ENCODE results near the gene RAD18.

The RAD18 gene

GRCh38 chr3:8975081-8976020, 12.1 kb upstream of the RAD18 start:
- no peak overlapping the region for H3K27ac ChIP-seq (ENCODE audit: low read length)
- no peaks in the 10 kb centered on the region for H3K36me3 ChIP-seq (ENCODE audit: control insufficient read depth, low read depth, low read length)
- H3K4me1 ChIP-seq (ENCODE audit: control insufficient read depth, low read depth, low read length), result peaks cover 6% of the 10 kb centered on the region
- no peaks in the 10 kb centered on the region for H3K9me3 ChIP-seq (ENCODE audit: control insufficient read depth, low read depth, low read length)
- H3K4me3 ChIP-seq (ENCODE audit: low read length), result no peak overlapping the region
- H3K27me3 ChIP-seq (ENCODE audit: control insufficient read depth, insufficient read depth, low read length), result peaks cover 6% of the 10 kb centered on the region
- no peak overlapping the region for H3K9ac ChIP-seq (ENCODE audit: low read length)

GRCh38 chr3:8974458-8974857, 11.2 kb upstream of the RAD18 start:
- Histone ChIP-seq H3K27ac (ENCODE audit: low read length) (no peak overlapping the region), H3K27me3 (ENCODE audit: control insufficient read depth, insufficient read depth, low read length) (peaks cover 6% of the 10 kb centered on the region), H3K4me3 (ENCODE audit: low read length) (no peak overlapping the region), H3K9me3 (ENCODE audit: control insufficient read depth, low read depth, low read length) (no peaks in the 10 kb centered on the region), H3K36me3 (ENCODE audit: control insufficient read depth, low read depth, low read length) (no peaks in the 10 kb centered on the region), H3K9ac (ENCODE audit: low read length) (no peak overlapping the region), H3K4me1 (ENCODE audit: control insufficient read depth, low read depth, low read length) (peaks cover 6% of the 10 kb centered on the region)

- Histone ChIP-seq H3K9ac (ENCODE audit: low read length) (no peak overlapping the region), H3K9me3 (ENCODE audit: control insufficient read depth, low read depth, low read length) (no peaks in the 10 kb centered on the region), H3K4me3 (ENCODE audit: low read length) (no peak overlapping the region), H3K36me3 (ENCODE audit: control insufficient read depth, low read depth, low read length) (no peaks in the 10 kb centered on the region), H3K27ac (ENCODE audit: low read length) (no peak overlapping the region), H3K27me3 (ENCODE audit: control insufficient read depth, insufficient read depth, low read length) (peaks cover 15% of the 10 kb centered on the region), H3K4me1 (ENCODE audit: control insufficient read depth, low read depth, low read length) (peaks cover 6% of the 10 kb centered on the region)
Measured at GRCh38 chr3:8972639-8973038, 9.4 kb upstream of the RAD18 start.

GRCh38 chr3:8970971-8971589, 7.8 kb upstream of the RAD18 start:
- Histone ChIP-seq H3K4me3 (ENCODE audit: low read length) (no peak overlapping the region), H3K9me3 (ENCODE audit: control insufficient read depth, low read depth, low read length) (no peaks in the 10 kb centered on the region), H3K9ac (ENCODE audit: low read length) (no peak overlapping the region), H3K27ac (ENCODE audit: low read length) (no peak overlapping the region), H3K27me3 (ENCODE audit: control insufficient read depth, insufficient read depth, low read length) (peaks cover 15% of the 10 kb centered on the region), H3K36me3 (ENCODE audit: control insufficient read depth, low read depth, low read length) (no peaks in the 10 kb centered on the region), H3K4me1 (ENCODE audit: control insufficient read depth, low read depth, low read length) (peaks cover 6% of the 10 kb centered on the region)

- no peaks in the 10 kb centered on the region for H3K9me3 ChIP-seq (ENCODE audit: control insufficient read depth, low read depth, low read length)
- no peak overlapping the region for H3K9ac ChIP-seq (ENCODE audit: low read length)
- H3K4me3 ChIP-seq (ENCODE audit: low read length), result no peak overlapping the region
- H3K36me3 ChIP-seq (ENCODE audit: control insufficient read depth, low read depth, low read length), result no peaks in the 10 kb centered on the region
- peaks cover 15% of the 10 kb centered on the region for H3K27me3 ChIP-seq (ENCODE audit: control insufficient read depth, insufficient read depth, low read length)
- H3K4me1 ChIP-seq (ENCODE audit: control insufficient read depth, low read depth, low read length), result peaks cover 7% of the 10 kb centered on the region
- no peak overlapping the region for H3K27ac ChIP-seq (ENCODE audit: low read length)
Measured at GRCh38 chr3:8969241-8969640, 6.0 kb upstream of the RAD18 start.

- no peak overlapping the region for H3K27ac ChIP-seq (ENCODE audit: low read length)
- peaks cover 12% of the 10 kb centered on the region for H3K4me1 ChIP-seq (ENCODE audit: control insufficient read depth, low read depth, low read length)
- H3K27me3 ChIP-seq (ENCODE audit: control insufficient read depth, insufficient read depth, low read length), result peaks cover 15% of the 10 kb centered on the region
- no peak overlapping the region for H3K9ac ChIP-seq (ENCODE audit: low read length)
- no peaks in the 10 kb centered on the region for H3K36me3 ChIP-seq (ENCODE audit: control insufficient read depth, low read depth, low read length)
- H3K4me3 ChIP-seq (ENCODE audit: low read length), result no peak overlapping the region
- no peaks in the 10 kb centered on the region for H3K9me3 ChIP-seq (ENCODE audit: control insufficient read depth, low read depth, low read length)
Measured at GRCh38 chr3:8968375-8968882, 5.2 kb upstream of the RAD18 start.

- Histone ChIP-seq H3K36me3 (ENCODE audit: control insufficient read depth, low read depth, low read length) (no peaks in the 10 kb centered on the region), H3K4me3 (ENCODE audit: low read length) (no peak overlapping the region), H3K9me3 (ENCODE audit: control insufficient read depth, low read depth, low read length) (no peaks in the 10 kb centered on the region), H3K27me3 (ENCODE audit: control insufficient read depth, insufficient read depth, low read length) (peaks cover 15% of the 10 kb centered on the region), H3K4me1 (ENCODE audit: control insufficient read depth, low read depth, low read length) (peaks cover 12% of the 10 kb centered on the region), H3K9ac (ENCODE audit: low read length) (no peak overlapping the region), H3K27ac (ENCODE audit: low read length) (no peak overlapping the region)
Measured at GRCh38 chr3:8967553-8967952, 4.3 kb upstream of the RAD18 start.

GRCh38 chr3:8966820-8967348, 3.6 kb upstream of the RAD18 start:
- Histone ChIP-seq H3K9ac (ENCODE audit: low read length) (no peak overlapping the region), H3K27me3 (ENCODE audit: control insufficient read depth, insufficient read depth, low read length) (peaks cover 14% of the 10 kb centered on the region), H3K4me1 (ENCODE audit: control insufficient read depth, low read depth, low read length) (peaks cover 12% of the 10 kb centered on the region), H3K36me3 (ENCODE audit: control insufficient read depth, low read depth, low read length) (no peaks in the 10 kb centered on the region), H3K27ac (ENCODE audit: low read length) (no peak overlapping the region), H3K4me3 (ENCODE audit: low read length) (no peak overlapping the region), H3K9me3 (ENCODE audit: control insufficient read depth, low read depth, low read length) (no peaks in the 10 kb centered on the region)

- H3K36me3 ChIP-seq (ENCODE audit: control insufficient read depth, low read depth, low read length), result no peaks in the 10 kb centered on the region
- H3K4me3 ChIP-seq (ENCODE audit: low read length), result no peak overlapping the region
- no peak overlapping the region for H3K9ac ChIP-seq (ENCODE audit: low read length)
- peaks cover 9% of the 10 kb centered on the region for H3K27me3 ChIP-seq (ENCODE audit: control insufficient read depth, insufficient read depth, low read length)
- peaks cover 12% of the 10 kb centered on the region for H3K4me1 ChIP-seq (ENCODE audit: control insufficient read depth, low read depth, low read length)
- no peaks in the 10 kb centered on the region for H3K9me3 ChIP-seq (ENCODE audit: control insufficient read depth, low read depth, low read length)
- H3K27ac ChIP-seq (ENCODE audit: low read length), result no peak overlapping the region
Measured at GRCh38 chr3:8966150-8966819, 3.0 kb upstream of the RAD18 start.

- Histone ChIP-seq H3K4me1 (ENCODE audit: control insufficient read depth, low read depth, low read length) (peaks cover 12% of the 10 kb centered on the region), H3K9me3 (ENCODE audit: control insufficient read depth, low read depth, low read length) (no peaks in the 10 kb centered on the region), H3K27ac (ENCODE audit: low read length) (peak overlapping the region; percentile 9), H3K4me3 (ENCODE audit: low read length) (no peak overlapping the region), H3K27me3 (ENCODE audit: control insufficient read depth, insufficient read depth, low read length) (peaks cover 9% of the 10 kb centered on the region), H3K9ac (ENCODE audit: low read length) (no peak overlapping the region), H3K36me3 (ENCODE audit: control insufficient read depth, low read depth, low read length) (no peaks in the 10 kb centered on the region)
Measured at GRCh38 chr3:8964436-8965370, 1.4 kb upstream of the RAD18 start.

Measured in iPS-18a (cell line).